Inflammatory macrophage treated with lipopolysaccharide for 4 hours (primary cell): Measurements from ENCODE around the gene ODF2.
"Not testable (repeated sequence)": the region's sequence is repeated elsewhere in the genome, so short reads cannot be mapped to it uniquely, and the experiment has no call there.

ENCODE experiments used
- DNase-seq: peaks from one replicate; pipeline ENCODE4 v3.0.0-alpha.2; 2020

Gene ODF2

DNA sequence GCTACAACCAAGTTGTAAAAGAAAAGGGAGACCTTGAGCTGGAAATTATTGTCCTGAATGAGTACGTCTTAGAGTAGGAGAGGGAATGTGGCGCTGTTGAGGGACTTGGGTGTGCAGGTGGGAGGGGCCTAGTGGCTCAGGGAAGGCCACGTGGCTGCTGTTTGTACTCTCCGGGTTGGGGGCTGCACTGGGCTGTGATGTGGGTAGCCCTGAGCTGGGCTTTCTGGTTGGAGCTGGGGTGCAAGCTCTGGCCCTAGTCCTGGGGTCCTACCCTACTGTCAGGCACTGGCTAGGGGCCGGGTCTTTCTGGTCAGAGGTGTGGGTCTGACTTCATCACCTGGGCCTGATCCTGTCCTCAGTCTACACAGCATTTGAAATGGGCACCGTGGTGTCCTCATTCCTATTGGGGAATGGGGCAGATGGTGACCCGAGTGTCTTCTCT is 29.6 kb downstream of the ODF2 start:
- no peak for DNase-seq

DNA sequence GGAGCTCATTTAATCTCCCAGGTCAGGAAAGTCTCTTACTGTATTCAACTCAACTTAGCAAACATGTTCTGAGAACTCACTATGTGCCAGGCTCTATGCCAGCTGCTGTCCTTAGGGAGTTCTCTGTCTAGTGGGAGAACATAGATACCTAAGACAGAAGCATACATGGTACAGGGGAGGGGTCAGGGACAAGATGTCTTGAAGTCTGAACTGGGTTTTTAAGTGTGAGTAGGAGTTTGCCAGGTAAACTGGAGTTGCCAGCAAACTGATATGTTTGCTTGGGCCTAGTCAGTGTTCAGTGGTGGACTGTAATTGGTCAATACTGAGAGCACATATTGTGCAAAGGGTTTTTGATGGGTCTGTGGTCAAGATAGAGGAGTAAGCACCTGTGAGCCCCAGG is 30.4 kb downstream of the ODF2 start:
- DNase-seq, result no peak

DNA sequence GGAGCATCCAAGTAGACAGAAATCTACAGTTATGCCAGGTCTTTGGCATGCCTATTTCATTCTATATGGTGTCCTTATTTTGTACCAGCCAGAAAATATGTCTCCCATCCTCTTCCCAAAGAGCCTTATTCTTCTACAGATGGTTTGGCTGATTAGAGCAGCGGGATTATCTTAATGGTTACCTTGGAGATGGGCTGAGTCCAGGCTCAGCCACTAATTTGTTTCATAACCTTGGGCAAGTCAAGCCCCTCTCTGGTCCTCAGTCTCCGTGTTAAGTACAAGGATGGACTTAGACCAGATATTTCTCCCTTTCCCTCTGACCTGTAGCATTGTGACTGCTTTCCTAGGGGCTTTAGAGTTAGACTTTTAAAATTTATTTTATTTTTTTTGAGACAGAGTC is 37.6 kb downstream of the ODF2 start:
- DNase-seq, result no peak

DNA sequence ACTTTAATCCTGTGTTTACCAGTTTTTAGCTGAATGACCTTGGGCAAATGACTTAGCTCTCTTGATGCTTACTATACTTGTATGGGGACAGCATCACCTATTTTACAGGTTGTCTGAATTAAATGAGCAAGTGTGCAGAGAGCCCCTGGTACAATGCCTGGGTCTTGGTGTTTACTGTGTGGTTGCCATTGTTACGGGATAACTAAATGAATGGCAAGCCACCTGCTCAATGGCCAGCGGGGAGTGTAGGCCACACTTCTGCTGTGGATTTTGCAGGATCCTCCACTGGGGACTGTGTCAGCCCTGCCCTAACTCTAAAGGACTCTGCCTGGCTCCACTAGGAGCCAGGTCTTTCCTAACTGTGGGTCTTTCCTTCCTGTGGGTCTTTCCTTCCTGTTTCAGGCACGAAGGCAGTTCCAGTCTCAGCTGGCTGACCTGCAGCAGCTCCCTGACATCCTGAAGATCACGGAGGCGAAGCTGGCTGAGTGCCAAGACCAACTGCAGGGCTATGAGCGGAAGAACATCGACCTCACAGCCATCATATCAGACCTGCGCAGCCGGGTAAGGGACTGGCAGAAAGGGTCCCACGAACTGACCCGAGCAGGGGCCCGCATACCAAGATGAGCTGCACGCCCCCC is 38.4 kb downstream of the ODF2 start:
- DNase-seq, result peak; percentile 9

DNA sequence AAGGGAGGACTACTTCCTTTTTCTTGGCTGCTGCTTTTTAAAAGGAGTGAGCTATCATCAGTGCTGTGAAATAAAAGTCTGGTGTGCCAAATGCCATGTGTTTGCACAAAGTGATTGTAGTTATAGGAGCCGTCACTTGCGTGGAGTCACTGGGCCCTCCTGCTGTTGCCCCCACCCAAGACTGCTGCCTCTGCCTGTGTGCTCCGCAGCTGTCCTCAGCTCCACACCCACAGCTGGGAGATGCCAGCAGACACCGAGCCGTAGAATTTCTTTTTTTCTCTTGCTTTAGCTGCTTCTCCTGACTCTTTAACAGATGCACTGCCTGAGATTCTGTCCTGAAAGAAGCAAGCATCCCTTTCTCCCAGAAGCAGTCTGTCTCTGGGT is 38.9 kb downstream of the ODF2 start:
- DNase-seq, result no peak

DNA sequence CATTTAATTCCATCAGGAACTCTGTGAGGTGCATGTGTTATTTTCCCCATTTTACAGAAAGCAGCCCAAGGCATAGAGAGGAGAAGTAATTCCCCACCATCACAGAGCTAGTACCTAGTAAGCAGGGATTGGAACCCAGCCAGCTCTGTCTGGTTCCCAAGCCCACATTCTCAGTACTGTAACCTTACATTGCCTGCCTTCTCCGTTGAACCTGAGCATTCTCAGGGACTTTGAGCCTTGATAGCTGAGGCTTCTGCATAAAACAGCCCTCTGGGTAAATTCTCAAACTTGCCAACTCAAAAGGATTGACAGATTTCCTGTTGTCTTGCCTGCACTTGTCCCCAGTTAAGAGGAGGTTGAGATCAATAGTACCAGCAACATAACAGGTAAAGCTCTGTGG is 39.5 kb downstream of the ODF2 start:
- no peak for DNase-seq

DNA sequence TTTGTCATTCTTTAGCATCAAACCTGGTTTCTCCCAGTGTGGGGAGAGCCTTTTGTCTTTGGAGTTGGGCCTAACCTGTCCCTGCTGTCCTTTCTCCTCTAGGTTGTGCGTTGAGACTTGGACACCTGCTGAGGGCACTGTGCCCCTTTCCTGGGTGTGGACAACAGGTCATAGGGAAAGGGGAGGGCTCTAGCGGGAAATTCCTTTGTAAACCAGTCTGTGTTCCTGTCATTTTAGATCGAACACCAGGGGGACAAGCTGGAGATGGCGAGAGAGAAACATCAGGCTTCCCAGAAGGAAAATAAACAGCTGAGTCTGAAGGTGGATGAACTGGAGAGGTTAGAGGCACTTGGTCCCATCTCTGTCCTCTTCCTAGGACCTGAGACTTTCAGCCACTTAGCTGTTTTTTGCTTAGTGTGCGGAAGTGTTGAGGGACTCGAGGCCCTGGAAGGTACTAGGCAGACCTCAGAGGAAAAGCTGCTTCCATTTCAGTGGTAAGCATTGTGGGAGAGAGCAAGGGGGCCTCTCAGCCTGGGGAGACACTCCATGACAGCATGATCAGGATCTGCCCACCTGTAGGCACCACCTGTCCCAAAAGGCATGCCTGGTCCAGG is 40.1 kb downstream of the ODF2 start:
- DNase-seq, result no peak

DNA sequence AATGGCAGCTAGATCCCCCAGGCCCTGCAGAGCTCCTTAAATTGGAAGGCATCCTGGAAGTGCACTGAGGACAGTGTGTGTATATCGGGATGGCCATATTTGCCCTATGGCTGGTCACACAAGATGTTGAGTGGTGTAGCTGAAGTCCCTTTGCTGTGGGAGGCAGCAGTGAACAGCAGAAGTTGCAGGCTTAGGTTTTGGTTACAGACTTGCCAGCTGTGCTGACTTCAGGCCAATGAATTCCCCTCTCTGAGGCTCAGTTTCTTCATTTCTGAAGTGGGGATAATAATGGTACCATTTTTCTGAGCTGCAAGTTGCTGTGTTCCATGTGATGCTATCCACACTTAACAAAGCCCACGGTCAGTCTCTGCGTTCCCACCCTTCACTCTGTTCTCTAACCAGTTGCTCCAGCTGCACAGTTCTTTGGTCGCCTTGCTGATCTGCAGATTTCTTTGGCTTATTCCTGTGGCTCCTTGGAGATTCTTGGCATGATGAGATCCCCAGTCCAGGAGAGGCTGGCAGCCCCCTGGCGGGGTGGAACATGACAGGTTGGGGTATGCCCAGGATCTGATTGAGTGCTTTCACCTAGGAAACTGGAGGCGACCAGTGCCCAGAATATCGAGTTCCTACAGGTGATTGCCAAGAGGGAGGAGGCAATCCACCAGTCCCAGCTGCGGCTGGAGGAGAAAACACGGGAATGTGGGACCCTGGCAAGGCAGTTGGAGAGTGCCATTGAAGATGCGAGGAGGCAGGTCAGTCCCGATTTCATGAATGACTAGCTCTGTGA is 42.2 kb downstream of the ODF2 start:
- DNase-seq, result no peak

DNA sequence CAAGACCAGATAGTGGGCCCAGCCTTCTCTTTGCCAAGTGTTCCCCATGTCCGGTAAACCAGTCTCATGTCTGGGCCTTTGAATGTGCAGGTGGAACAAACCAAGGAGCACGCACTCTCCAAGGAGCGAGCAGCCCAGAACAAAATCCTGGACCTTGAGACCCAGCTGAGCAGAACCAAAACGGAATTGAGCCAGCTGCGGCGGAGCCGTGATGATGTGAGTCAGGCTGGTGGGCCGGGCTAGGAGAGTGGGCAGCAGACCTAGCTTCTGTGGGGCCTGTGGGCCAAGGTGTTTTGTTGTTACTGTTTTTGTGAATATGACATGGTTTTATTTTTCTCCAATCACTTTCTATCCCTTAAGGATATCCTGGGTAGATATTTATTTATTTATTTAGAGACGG is 43.1 kb downstream of the ODF2 start:
- DNase-seq, result no peak

DNA sequence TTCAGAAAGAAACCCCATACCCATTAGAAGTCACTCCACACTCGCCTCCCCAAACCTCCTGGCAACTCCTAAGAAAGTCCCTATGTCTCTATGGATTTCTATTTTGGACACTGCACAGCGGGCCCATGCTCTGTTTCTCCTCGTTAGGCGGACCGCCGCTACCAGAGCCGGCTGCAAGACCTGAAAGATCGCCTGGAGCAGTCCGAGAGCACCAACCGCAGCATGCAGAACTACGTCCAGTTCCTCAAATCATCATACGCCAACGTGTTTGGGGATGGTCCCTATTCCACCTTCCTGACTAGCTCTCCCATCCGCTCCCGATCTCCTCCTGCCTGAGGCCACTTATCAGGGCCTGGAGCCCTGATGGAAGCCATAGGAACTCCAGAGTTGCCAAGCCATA is 44.1 kb downstream of the ODF2 start:
- no peak for DNase-seq

DNA sequence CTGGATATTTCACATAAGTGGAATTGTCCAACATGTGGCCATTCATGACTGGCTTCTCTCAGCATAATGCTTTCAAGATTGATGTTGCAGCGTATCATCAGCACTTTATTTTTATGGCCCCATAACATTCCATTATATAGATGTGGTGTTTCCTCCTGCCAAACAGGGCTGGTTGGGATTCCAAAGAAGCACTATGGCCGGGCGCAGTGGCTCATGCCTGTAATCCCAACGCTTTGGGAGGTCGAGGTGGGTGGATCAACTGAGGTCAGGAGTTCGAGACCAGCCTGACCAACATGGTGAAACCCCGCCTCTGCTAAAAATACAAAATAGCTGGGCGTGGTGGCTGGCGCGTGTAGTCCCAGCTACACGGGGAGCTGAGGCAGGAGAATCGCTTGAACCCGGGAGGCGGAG is 47.6 kb downstream of the ODF2 start:
- not testable (repeated sequence) for DNase-seq

DNA sequence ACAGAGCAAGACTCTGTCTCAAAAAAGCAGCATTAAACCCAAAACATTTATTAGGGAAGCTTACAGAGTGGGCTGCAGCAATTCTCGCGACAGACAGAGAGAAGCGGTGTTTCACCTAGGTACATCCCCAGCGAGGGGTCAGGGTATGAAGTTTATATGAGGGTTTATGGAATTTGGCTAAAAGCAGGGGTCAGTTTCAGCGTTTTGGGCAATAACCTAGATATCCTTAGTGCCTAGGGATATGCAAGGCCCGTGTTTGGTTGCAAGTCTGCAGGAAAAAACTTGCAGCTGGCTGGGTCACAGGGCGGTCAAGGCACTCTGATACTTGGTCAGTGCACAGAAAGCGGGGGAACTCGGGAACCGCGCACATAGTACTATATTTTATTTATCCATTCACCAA is 48.1 kb downstream of the ODF2 start:
- no peak for DNase-seq

DNA sequence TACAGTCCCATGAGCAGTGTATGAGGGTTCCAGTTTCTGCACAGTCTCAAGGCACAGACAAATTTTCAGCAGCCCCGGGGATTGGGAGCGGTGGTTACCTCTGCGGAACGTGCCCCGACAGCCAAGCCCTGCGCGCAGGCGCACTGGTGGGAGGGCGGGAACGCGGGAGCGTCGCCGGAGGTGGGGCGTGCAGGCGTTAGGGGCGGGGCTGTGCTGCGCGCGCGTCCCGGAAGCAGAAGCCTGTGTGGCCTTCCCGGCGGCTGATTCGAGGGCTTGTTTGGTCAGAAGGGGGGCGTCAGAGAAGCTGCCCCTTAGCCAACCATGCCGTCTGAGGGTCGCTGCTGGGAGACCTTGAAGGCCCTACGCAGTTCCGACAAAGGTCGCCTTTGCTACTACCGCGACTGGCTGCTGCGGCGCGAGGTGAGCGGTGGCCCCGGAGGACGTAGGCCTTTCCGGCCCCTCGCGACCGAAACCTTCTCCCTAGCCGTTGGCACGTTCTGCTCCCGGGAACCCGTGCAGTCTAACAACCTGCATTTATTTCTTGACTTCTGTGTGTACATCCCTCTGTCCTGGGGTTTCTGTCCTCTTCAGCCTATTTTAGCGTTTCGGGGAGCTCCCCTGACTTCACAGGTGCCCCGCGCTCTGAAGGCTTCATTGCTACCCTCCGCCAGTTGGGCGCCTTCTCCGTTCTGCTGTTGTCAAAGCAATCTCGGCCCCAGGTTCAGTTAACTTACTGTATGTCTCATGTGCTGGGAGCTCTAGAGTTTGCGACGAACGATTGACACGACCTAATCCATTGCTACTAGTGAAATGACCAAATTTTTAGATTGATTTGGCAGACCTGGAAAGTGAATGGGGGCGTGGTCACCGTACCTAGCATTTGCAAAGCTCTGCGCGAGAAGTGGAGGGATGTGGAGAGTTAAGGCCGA is 48.9 kb downstream of the ODF2 start, which contains the start of gene GLE1:
GLE1 (plus strand) TSS at position 235 of the 929 bp plus-strand sequence; CDS start at position 322, 87 bp downstream.
- peak; percentile 94 for DNase-seq

DNA sequence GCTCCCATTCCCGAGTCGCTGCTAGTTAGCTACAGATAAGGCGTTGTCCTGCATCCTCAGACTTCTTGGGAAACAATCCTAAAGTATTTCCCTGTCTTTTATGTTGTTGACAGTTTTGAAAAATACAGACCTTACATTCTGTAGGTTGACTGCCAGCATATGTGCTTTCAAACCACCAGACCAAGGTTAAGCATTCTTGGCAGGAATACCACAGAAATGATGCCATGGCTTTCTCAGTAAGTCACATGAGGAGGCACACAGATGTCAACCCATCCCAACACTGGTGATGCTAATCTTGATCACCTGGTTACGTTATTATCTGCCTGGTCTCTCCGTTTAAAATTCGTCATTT is 49.6 kb downstream of the ODF2 start:
- no peak for DNase-seq

DNA sequence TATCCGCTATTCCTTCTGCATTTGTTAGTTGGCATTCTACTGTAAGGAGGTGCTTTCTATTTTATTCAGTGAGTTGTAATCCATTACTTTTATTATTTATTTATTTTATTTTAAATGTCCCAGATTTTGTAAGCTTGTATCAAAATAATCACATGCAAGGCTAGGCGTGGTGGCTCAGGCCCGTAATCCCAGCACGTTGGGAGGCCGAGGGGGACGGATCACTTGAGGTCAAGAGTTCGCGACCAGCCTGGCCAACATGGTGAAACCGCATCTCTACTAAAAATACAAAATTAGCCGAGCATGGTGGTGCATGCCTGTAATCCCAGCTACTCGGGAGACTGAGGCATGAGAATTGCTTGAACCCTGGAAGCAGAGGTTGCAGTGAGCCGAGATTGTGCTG is 50.1 kb downstream of the ODF2 start:
- not testable (repeated sequence) for DNase-seq

DNA sequence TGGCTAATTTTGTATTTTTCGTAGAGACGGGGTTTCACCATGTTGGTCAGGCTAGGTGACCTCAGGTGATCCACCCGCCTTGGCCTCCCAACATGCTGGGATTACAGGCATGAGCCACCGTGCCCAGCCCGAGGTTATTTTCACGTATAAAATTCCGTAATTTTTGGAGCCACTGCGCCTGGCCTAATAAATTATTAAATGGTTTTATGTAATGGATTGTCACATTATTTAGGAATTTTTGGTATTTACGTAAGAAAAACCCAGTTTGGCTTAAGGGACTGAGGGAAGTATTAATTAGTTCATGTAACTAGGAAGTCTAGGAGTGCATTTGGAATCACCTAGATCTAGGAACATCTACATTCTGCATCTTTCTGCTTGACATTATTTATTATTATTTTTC is 57.0 kb downstream of the ODF2 start:
- DNase-seq, result no peak

DNA sequence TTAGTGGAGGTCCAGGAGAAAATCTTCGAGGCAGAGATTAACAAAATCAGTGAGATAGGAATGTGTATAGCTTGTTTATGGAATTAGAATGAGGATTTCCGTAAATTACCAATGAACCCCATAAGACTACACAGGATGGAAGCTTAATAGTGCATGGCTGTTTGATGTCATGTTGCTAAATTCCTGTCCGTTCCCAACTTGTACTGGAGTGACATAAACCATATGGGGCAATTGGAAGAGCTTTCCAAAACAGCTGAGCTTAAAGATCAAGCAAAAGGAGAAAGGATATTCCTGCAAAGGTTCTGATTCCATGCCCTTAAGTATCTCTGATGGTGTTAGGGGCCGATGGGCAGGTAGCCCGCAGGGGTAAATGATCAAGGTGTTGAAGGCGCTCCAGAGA is 66.2 kb downstream of the ODF2 start:
- DNase-seq, result no peak

DNA sequence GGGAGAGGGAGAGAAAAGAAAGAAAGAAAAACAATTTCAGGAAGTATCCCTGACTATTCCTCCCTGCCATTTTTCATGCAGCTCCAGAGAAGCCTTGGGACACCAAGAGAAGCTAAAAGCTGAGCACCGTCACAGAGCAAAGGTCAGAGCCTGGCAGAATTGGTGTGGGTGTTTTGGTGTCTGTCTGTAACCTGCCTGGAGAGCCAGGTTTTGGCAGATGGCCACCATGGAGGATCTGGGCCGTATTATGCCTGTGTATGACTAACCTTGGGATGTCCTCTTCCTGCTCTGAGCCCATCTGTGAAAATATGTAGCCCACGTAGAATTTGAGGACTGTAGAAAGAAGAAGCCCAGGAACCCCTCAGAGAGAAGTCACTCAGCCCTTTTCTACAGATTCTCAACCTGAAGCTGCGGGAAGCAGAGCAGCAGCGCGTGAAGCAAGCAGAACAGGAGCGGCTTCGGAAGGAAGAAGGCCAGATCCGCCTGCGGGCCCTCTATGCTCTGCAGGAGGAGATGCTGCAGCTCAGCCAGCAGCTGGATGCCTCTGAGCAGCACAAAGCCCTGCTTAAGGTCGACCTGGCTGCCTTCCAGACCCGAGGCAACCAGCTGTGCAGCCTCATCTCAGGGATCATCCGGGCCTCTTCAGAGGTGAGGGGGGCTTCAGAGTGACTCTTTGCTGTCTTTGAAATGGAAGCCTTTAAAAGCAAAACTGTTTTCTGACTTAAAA is 67.6 kb downstream of the ODF2 start:
- DNase-seq, result no peak

DNA sequence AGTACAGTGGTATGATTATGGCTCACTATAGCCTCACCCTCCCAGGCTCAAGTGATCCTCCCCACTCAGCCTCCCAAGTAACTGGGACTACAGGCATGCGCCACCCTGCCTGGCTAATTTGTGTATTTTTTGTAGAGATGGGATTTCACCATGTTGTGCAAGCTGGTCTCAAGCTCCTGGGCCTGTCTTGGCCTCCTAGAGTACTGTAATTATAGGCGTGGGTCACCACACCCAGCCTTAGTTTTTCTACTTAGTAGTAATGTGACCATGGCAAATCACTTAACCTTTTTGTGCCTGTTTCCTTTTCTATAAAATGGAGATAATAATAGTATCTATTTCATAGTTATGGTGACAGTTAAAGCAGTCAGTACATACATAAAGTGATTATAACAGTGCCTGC is 70.9 kb downstream of the ODF2 start:
- no peak for DNase-seq

DNA sequence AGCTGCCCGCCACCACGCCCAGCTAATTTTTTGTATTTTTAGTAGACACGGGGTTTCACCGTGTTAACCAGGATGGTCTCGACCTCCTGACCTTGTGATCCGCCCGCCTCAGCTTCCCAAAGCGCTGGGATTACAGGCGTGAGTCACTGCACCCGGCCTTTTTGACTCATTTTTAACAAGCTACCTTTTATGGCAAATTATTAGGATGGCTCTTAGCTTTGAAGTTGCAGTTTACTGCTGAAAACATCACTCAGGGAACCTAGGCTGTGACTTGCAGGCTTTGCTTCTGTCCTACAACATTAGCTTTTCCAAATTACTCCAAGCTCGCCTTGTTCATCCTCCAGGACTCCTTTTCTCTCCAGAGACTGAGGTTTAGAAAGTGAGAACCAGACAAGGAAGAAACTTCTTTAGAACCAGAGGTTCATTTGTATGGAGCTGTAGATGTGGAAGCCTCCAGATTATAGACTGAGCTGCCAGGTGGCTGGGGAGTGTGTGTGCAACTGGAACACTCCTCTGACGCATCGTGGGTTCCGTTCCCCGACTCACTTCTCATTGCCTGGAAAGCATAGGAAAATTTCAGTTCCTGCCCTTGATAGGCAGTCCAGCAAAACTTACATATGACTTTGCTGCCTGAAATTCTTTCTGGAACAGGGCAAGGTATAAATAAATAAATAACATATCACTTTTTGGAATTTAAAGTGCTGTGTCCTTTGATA is 72.8 kb downstream of the ODF2 start:
- DNase-seq, result no peak

DNA sequence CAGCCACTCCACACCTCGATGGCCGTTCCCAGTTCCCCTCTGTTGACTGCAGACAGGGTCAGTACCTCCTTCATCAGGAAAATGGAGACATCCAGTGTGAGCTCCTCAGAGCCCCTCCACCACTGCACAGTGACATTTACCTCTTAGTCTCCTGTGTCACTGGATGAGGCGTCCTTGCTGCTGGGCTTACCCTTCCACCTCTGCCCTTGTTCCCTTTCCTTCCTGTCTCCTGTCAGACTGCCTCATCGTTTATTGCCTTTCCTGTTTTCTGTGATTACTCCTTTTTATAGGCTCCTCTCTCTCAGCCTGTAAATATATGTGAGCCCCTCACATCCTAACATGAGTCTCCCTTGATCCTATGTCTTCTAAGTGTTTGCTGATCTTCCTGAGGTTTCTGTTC is 73.4 kb downstream of the ODF2 start:
- no peak for DNase-seq

DNA sequence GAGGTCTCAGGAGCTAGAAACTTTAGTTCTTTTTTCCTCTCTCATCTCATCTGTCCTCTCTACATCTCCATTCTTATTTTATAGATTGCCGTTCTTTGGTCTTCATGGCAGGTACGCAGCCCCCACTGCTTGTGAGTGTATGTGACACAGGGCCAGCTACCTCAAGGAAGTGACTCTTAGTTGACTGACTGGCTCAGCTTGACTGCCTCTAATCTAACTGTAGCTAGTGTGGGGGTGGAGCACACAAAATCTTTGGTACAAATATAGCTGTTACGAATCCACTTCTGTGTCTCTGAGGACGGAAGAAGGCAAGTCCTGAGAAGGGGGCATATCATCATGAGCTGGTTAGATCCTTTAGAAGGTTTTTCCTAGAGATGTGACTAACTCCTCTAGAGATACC is 76.8 kb downstream of the ODF2 start:
- DNase-seq, result no peak
